PFSK-1 (cell line): ENCODE measurements around the gene ATRNL1.

Experiments
- FOXP2 ChIP-seq: optimal IDR thresholded peaks from 2 replicates; pipeline ENCODE3; 2011; ENCODE audit warnings: borderline replicate concordance, control low read depth, inconsistent platforms; ENCODE audit not compliant: insufficient read depth; ENCODE audit errors: extremely low read length, extremely low read depth
- POLR2AphosphoS5 ChIP-seq: IDR thresholded peaks from 2 replicates; pipeline ENCODE4 v1.6.1; 2012; ENCODE audit warnings: low read depth, mild to moderate bottlenecking, control low read depth, low read length, moderate library complexity
- SIN3A ChIP-seq: IDR thresholded peaks from 2 replicates; pipeline ENCODE4 v1.6.1; 2012; ENCODE audit warnings: mild to moderate bottlenecking, low read length, moderate library complexity, borderline replicate concordance; ENCODE audit not compliant: insufficient read depth
- TAF1 ChIP-seq: IDR thresholded peaks from 2 replicates; pipeline ENCODE4 v1.6.1; 2012; ENCODE audit warnings: low read length, control low read depth, borderline replicate concordance; ENCODE audit not compliant: insufficient read depth
- TF ChIP-seq, protein P1 (sequence below), 2 experiments: IDR thresholded peaks; 2 replicates each; pipeline versions ENCODE4 v1.6.1 to v1.8.0; 2011 to 2012; ENCODE audit warnings: low read depth in 2 of 2, low read length in 2 of 2, control low read depth in 1 of 2, inconsistent platforms in 1 of 2, mild to moderate bottlenecking in 1 of 2, moderate library complexity in 1 of 2; ENCODE audit not compliant: insufficient read depth in 1 of 2

The ATRNL1 gene

DNA sequence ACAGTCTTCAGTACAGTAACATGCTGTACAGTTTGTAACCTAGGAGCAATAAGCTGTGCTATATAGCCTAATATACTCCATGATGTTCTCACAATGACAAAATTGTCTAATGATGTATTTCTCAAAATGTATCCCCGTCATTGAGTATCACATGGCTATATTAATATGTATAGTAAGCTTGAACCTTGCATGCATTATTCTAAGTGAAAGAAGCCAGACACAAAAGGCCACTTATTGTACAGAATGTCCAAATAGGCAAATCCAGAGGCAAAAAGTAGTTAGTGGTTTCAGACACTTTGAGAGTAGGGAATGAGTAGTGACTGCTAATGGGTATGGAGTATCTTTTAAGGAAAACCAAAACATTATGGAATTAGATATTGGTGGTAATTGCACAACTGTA, 545.1 kb downstream of the ATRNL1 start:
- TF ChIP-seq, protein P1, sequence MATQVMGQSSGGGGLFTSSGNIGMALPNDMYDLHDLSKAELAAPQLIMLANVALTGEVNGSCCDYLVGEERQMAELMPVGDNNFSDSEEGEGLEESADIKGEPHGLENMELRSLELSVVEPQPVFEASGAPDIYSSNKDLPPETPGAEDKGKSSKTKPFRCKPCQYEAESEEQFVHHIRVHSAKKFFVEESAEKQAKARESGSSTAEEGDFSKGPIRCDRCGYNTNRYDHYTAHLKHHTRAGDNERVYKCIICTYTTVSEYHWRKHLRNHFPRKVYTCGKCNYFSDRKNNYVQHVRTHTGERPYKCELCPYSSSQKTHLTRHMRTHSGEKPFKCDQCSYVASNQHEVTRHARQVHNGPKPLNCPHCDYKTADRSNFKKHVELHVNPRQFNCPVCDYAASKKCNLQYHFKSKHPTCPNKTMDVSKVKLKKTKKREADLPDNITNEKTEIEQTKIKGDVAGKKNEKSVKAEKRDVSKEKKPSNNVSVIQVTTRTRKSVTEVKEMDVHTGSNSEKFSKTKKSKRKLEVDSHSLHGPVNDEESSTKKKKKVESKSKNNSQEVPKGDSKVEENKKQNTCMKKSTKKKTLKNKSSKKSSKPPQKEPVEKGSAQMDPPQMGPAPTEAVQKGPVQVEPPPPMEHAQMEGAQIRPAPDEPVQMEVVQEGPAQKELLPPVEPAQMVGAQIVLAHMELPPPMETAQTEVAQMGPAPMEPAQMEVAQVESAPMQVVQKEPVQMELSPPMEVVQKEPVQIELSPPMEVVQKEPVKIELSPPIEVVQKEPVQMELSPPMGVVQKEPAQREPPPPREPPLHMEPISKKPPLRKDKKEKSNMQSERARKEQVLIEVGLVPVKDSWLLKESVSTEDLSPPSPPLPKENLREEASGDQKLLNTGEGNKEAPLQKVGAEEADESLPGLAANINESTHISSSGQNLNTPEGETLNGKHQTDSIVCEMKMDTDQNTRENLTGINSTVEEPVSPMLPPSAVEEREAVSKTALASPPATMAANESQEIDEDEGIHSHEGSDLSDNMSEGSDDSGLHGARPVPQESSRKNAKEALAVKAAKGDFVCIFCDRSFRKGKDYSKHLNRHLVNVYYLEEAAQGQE (IDR thresholded peaks at IDR 0.05; ENCODE audit: insufficient read depth in 1 of 2, low read depth in 2 of 2, low read length in 2 of 2): no peak
- no peak for TF ChIP-seq SIN3A
- TF ChIP-seq POLR2AphosphoS5: no peak

- no peak for TF ChIP-seq FOXP2
- TF ChIP-seq TAF1: no peak
- no peak for TF ChIP-seq POLR2AphosphoS5
- TF ChIP-seq SIN3A: no peak
- TF ChIP-seq, protein P1 (IDR thresholded peaks at IDR 0.05; ENCODE audit: insufficient read depth in 1 of 2, low read depth in 2 of 2, low read length in 2 of 2): no peak
Measured at GRCh38 chr10:115649217-115649616, 556.1 kb downstream of the ATRNL1 start.

DNA sequence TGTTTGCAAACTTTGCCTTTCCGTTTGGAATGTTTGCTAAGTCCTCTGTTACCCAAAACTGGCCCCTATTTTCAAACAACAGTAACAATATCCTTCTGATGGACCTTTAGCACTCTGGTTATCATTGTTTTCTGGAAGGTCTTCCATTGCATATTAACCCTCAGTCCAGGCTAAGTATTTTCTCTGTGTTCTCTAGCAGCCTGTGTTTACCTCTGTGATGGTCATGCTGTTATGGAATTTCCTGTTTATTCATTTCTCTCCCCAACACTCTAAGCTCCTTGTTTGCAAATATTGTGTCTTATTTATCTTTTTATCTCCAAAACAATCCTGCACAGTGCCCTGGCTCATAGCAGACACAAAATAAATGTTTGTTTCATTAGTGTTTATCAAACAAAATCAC, 560.3 kb downstream of the ATRNL1 start:
- TF ChIP-seq SIN3A: no peak
- TF ChIP-seq POLR2AphosphoS5: no peak
- no peak for TF ChIP-seq TAF1
- TF ChIP-seq, protein P1 (IDR thresholded peaks at IDR 0.05; ENCODE audit: insufficient read depth in 1 of 2, low read depth in 2 of 2, low read length in 2 of 2): no peak
- TF ChIP-seq FOXP2: no peak

DNA sequence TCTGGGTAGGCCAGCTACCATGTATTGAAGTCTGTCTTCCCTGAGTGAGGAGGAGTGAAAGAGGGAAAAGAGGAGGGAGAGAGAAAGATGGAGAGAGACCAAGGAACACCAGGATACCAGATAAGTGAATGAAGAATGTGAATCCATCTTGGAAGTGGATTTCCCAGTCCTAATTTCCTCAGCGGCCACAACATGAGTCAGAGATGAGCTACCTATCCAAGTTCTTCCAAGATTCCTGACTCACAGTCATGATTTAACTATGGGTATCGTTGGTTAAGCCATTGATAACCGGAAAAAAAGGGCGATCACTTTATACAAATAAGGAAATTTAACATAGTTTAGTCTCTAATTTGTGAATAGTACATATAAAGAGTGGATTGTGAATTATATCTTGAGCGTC, 561.8 kb downstream of the ATRNL1 start:
- no peak for TF ChIP-seq POLR2AphosphoS5
- no peak for TF ChIP-seq TAF1
- no peak for TF ChIP-seq SIN3A
- no peak for TF ChIP-seq FOXP2
- TF ChIP-seq, protein P1 (IDR thresholded peaks at IDR 0.05; ENCODE audit: insufficient read depth in 1 of 2, low read depth in 2 of 2, low read length in 2 of 2): no peak

GRCh38 chr10:115657161-115657860, 564.1 kb downstream of the ATRNL1 start:
- TF ChIP-seq FOXP2 (no peak), POLR2AphosphoS5 (no peak), TAF1 (no peak), SIN3A (no peak)
- TF ChIP-seq, protein P1 (IDR thresholded peaks at IDR 0.05; ENCODE audit: insufficient read depth in 1 of 2, low read depth in 2 of 2, low read length in 2 of 2): no peak
